Measurements from ENCODE around the gene YOD1.

The YOD1 gene

DNA sequence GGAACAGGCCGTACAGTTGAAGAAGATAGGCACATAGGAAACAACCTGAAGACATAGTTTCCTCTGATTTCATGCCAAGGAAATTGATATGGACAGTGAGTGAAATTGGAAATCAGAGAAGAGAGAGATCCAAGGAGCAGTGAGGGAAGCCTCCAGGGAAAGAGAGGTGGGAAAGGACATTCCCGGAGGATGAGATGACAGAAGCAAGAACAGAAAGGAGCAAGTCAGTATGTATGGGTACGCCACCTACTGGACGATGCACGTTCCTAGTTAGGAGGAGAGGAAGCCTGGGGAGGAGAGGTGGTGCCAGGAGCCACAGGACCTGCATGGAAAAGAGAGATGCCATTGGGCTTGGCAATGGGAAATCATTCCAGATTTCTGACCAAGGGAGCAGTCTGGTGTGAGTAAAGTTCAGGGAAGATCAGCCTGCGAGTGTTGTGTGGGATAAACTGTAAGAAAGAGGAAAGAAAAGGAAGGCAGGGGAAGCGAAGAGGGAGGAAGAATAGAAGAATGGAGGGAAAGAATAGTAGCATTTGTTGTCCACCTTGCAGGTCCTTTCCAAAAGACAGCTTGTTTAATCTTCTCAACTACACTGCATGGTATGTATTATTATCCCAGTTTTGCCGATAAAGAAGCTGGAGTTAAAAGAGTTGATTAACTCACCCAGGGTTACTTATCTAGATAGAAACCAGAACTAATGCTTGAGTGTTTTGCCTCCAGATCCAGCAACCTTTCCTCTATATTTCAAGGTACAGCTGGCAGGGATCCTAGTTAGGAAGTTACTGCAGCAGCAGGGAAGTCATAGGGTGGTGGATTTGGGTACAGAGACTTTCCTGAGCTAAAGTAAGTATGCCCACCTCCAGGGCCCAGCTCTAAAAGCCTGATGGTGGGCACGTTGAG lies 45.8 kb downstream of the YOD1 start:
- no peak for FAIRE-seq

DNA sequence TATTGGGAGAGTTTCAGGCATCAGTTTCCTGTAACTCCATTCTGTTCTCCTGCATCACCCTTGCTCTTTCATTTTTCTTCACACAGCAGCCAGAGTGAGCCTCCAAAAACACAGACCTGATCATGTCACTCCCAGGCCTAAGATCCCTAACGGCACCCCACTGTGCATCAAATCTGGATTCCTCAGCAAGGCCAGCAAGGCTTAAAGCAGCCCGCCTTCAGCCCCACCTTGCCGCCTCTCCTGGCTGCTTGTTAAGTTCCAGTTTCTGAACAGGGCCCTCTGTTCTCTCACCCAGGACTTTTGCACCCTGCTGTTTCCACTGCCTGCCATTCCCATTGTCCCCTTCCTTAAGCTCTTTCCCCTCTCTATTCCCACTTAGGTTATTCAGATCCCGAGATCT lies 47.8 kb downstream of the YOD1 start:
- no peak for FAIRE-seq

DNA sequence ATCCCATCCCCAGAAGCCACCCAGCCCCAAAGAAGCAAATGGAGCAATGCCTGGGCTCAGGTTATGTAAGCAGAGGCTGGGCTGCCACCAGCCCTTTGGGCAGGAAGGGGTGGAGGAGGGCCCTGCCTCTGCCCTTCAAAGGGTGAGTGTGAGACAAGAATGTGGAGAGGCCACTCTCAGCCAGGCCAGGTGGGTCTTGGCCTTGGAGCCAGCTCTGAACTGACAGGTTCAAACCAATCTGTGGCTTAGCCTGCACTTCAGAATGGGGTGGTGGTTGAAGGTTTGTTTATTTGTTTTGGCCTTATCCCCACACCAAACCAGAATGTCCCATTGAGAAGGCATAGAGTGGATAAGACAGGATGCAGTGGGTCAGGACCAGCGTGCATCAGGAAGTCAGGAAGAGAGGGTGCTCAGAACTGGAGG lies 48.3 kb downstream of the YOD1 start:
- FAIRE-seq = no peak

DNA sequence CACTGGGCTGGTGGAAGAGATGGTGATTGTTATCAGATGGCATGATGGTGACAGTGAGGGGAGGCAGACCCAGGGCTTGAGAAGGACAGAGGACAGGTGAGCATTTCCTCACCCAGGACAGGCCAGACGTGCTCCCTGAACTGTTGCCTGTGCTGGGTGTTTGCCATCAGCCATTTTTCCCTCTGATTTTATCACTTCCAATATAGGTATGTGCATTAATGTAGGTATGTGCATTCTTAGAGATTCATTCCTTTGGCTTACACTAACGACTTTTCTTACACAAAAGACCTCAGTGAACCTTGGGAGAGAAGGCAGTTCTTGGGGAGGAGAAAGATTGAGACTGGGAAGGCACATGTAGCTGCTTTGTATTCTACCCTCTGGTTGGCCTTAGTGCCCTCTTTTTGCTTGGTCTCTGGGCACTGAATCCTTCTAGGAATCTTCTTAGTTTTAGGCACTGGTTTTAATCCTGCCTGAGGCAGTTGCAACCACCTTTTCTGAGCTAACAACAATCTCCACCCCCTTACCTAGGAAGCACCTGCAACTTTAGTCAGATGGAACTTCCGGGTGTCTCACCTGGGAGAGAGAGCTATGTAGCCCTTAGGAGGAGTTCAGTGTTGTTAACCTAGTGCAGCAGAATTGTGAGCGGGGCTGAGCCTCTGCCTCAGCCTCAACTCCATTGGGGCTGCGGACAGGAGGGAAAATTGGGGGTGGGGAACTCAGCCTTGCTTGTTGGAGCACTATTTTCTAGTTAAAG lies 49.3 kb downstream of the YOD1 start:
- FAIRE-seq = no peak

DNA sequence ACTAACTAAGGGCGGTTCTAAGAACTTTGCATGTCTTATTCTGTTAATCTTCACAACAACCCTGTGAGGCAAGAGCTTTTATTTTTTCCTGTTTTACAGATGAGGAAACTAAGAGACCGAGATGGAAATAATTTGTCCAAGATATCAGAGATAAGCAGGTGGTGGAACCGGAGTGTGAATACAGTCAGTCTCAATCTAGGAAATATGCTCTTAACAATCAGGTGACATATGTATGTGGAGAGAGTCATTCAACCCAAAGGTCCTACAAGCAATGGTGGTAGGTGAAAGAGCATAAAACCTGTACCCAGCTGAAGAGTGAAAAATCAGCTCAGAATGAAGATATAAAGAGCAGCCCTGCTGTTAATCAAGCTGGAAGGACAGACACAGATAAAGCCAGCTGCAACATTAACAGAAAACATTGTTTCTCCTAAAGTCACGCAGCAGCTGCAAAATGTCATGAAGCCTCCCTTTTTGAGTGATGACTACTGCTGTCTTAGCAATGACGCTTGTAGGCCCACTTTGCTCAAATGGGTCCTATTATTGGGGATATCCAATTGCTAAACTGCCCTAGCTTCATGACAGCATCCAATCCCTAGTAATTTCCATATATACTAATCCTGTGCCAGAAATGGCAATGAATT lies 50.2 kb downstream of the YOD1 start:
- no peak for FAIRE-seq

DNA sequence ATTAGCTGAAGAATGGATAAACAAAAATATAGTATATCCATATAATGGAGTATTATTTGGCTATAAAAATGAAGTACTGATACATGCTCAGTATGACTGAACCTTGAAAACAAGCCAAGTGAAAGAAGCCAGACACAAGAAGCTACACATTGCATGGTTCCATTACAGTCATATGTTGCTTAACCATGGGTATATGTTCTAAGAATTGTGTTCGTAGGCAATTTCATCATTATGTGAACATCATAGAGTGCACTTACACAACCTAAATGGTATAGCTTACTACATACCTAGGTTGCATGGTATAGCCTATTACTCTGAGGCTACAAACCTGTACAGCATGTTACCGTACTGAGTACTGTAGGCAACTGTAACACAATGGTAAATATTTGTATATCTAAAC lies 52.2 kb downstream of the YOD1 start:
- no peak for FAIRE-seq
